Measurements from ENCODE around the gene SCPEP1.

DNA sequence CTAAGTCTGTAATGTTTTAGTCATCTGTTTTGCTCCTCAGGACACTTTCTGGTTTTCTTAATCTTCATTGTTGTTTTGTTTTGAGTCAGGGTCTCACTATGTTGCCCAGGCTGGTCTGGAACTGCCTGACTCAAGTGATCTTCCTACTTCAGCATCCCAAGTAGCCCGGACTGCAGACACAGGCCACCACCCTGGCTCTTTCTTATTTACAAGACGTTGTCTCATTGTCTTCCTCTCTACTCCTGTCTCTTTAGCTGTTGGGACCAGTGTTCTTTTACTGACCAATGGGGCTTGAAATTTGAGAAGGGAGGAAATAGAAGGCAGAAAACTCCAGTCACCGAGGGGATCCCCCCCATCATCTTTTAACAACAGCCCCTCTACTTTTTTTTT, 1.2 kb downstream of the SCPEP1 start:
- TF ChIP-seq, protein P1, sequence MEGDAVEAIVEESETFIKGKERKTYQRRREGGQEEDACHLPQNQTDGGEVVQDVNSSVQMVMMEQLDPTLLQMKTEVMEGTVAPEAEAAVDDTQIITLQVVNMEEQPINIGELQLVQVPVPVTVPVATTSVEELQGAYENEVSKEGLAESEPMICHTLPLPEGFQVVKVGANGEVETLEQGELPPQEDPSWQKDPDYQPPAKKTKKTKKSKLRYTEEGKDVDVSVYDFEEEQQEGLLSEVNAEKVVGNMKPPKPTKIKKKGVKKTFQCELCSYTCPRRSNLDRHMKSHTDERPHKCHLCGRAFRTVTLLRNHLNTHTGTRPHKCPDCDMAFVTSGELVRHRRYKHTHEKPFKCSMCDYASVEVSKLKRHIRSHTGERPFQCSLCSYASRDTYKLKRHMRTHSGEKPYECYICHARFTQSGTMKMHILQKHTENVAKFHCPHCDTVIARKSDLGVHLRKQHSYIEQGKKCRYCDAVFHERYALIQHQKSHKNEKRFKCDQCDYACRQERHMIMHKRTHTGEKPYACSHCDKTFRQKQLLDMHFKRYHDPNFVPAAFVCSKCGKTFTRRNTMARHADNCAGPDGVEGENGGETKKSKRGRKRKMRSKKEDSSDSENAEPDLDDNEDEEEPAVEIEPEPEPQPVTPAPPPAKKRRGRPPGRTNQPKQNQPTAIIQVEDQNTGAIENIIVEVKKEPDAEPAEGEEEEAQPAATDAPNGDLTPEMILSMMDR (conservative IDR thresholded peaks at IDR 0.05 in 1 of 2, IDR thresholded peaks at IDR 0.05 in 1 of 2; ENCODE audit: extremely low read depth in 1 of 2, insufficient read depth in 1 of 2, low read depth in 1 of 2, low read length in 2 of 2) = no peak
- no peak for TF ChIP-seq EZH2 (IDR thresholded peaks at IDR 0.05; ENCODE audit: borderline replicate concordance, low read length)
